Type B pancreatic cell (in vitro differentiated cells): ENCODE measurements around the gene CNN2. TPM values are rescaled to one million over a fixed set of nuclear protein-coding genes. Genes with fewer than 3 reads are reported as not detected.

ENCODE experiments used
- DNase-seq: peaks from one replicate; pipeline ENCODE4 v3.0.0; 2021; ENCODE audit warnings: mixed read lengths; ENCODE audit not compliant: unreplicated experiment; ENCODE audit errors: extremely low spot score
- H3K27ac Mint-ChIP-seq: 2 replicates; pipeline ENCODE4 v1.8.0; 2021; ENCODE audit warnings: mild to moderate bottlenecking, mixed read lengths
- H3K27me3 Mint-ChIP-seq: 2 replicates; pipeline ENCODE4 v1.8.0; 2021; ENCODE audit warnings: mixed read lengths
- H3K36me3 Mint-ChIP-seq: 2 replicates; pipeline ENCODE4 v1.8.0; 2021; ENCODE audit warnings: mixed read lengths
- H3K4me1 Mint-ChIP-seq: one replicate; pipeline ENCODE4 v1.8.0; 2021; ENCODE audit warnings: mixed read lengths; ENCODE audit not compliant: unreplicated experiment
- H3K4me3 Mint-ChIP-seq: 2 replicates; pipeline ENCODE4 v1.8.0; 2021; ENCODE audit warnings: mild to moderate bottlenecking, mixed read lengths
- H3K9me3 Mint-ChIP-seq: 2 replicates; pipeline ENCODE4 v1.8.0; 2021; ENCODE audit warnings: mixed read lengths
- total RNA-seq: library from RNA; stranded (reverse); gene quantifications from 2 replicates; pipeline ENCODE4 v1.2.1, GENCODE V29; 2021; ENCODE audit warnings: low replicate concordance
- TF ChIP-seq, protein P1 (sequence below): fragments of 200-600 bp; sonication (generic); conservative IDR thresholded peaks from 2 replicates; pipeline ENCODE4 v1.5.0; 2021; ENCODE audit warnings: antibody characterized with exemption, mild to moderate bottlenecking

The CNN2 gene
- total RNA-seq, 1 donor from 2014 or later: 276 TPM

DNA sequence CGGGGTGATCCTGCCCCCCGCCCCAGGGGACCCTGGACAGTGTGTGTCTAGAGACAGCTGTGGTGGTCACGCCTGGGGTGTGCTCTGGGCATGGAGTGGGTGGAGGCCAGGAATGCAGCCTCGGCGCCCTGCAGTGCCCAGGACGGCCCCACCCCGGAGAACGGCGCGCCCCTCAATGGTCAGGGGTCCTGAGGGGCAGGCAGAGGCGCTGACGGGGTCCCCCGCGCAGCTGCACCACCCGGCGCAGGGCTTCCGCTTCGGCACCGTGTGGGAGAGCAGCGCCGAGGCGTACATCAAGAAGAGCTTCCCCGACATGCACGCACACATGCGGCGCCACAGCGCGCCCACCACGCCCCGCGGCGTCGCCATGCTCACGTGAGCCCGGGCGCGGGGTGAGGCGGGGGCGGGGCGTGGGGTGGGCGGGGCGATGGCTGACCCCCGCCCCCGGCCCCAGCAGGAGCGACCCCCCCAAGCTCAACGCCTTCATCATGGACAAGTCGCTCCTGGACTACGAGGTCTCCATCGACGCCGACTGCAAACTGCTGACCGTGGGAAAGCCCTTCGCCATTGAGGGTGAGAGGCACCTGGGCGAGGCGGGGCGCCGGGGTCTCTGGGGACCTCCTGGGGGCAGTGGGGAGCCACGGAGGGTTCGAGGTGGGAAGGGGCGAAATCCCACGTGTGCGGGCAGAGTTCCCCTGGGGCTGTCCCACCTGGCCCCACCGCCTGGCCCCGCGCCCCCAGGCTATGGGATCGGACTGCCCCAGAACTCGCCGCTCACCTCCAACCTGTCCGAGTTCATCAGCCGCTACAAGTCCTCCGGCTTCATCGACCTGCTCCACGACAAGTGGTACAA, 18.8 kb upstream of the CNN2 start:
- Mint-ChIP-seq H3K4me3 (no peak overlapping the region), H3K4me1 (no peaks in the 10 kb centered on the region)
- no peak for DNase-seq

DNA sequence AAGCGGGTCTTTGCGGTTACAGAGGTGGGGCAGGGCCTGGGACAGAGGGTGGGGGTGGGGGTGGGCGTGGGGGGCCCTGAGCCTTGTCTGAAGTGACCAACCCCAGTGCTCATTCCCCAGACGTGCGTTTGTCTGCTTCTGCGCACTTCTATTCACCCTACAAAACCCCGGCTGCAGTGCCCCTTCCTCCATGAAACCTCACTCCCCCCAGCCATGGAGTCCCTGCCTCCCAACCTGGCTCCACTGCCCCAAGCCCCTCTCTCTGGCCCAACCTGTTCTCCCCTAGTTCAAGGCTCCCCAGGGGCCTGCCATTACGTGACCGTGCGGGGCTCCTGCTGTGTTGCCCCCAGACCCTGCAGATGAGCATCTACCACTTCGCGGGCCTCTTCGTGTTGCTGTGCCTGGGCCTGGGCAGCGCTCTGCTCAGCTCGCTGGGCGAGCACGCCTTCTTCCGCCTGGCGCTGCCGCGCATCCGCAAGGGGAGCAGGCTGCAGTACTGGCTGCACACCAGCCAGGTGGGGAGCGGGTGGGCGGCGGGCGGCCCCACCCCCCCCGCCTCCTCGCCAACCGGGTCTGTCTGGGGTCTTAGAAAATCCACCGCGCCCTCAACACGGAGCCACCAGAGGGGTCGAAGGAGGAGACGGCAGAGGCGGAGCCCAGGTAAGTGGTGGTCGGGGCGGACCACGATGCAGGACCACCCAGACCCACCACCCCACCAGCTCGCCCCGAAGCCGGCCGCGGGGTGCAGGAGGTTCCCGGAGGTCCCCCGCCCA, 18.0 kb upstream of the CNN2 start:
- peaks cover 3% of the 10 kb centered on the region for H3K27me3 Mint-ChIP-seq
- H3K4me3 Mint-ChIP-seq: no peak overlapping the region
- no peak overlapping the region for H3K27ac Mint-ChIP-seq
- TF ChIP-seq, protein P1, sequence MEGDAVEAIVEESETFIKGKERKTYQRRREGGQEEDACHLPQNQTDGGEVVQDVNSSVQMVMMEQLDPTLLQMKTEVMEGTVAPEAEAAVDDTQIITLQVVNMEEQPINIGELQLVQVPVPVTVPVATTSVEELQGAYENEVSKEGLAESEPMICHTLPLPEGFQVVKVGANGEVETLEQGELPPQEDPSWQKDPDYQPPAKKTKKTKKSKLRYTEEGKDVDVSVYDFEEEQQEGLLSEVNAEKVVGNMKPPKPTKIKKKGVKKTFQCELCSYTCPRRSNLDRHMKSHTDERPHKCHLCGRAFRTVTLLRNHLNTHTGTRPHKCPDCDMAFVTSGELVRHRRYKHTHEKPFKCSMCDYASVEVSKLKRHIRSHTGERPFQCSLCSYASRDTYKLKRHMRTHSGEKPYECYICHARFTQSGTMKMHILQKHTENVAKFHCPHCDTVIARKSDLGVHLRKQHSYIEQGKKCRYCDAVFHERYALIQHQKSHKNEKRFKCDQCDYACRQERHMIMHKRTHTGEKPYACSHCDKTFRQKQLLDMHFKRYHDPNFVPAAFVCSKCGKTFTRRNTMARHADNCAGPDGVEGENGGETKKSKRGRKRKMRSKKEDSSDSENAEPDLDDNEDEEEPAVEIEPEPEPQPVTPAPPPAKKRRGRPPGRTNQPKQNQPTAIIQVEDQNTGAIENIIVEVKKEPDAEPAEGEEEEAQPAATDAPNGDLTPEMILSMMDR: no peak
- H3K36me3 Mint-ChIP-seq: peaks cover 5% of the 10 kb centered on the region
- DNase-seq: no peak
- no peaks in the 10 kb centered on the region for H3K9me3 Mint-ChIP-seq
- H3K4me1 Mint-ChIP-seq: no peaks in the 10 kb centered on the region

More for the DNA sequence above, 18.8 kb upstream of the CNN2 start:
- TF ChIP-seq, protein P1: no peak
- H3K36me3 Mint-ChIP-seq: peaks cover 5% of the 10 kb centered on the region
- H3K9me3 Mint-ChIP-seq: no peaks in the 10 kb centered on the region
- no peak overlapping the region for H3K27ac Mint-ChIP-seq
- H3K27me3 Mint-ChIP-seq: peaks cover 5% of the 10 kb centered on the region

DNA sequence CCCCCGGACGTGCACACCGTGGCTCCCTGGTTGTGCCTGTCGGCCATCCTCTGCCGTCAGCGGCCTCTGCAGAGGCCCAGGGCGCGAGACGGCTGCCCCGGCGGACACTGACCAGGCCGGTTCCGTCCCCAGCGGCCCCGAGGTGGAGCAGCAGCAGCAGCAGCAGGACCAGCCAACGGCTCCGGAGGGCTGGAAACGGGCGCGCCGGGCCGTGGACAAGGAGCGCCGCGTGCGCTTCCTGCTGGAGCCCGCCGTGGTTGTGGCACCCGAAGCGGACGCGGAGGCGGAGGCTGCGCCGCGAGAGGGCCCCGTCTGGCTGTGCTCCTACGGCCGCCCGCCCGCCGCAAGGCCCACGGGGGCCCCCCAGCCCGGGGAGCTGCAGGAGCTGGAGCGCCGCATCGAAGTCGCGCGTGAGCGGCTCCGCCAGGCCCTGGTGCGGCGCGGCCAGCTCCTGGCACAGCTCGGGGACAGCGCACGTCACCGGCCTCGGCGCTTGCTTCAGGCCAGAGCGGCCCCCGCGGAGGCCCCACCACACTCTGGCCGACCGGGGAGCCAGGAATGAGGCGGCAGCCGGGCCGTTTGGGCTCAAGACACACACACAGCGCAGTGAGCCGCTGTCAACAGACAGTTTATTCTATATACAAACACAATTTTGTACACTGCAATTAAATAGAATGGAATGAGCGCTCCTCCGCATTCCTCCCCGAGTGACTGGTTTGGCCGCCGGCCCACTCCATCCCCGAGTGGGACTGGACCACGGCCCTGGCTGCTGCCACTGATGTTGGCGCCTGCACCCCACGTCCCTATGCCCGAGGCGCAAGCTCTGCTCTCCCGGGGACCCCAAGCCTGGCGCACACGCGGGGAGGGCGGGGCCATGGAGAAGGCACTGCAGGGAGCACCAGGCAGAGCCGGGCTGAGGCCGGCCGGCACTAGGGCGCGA, 17.1 kb upstream of the CNN2 start:
- peaks cover 3% of the 10 kb centered on the region for H3K27me3 Mint-ChIP-seq

DNA sequence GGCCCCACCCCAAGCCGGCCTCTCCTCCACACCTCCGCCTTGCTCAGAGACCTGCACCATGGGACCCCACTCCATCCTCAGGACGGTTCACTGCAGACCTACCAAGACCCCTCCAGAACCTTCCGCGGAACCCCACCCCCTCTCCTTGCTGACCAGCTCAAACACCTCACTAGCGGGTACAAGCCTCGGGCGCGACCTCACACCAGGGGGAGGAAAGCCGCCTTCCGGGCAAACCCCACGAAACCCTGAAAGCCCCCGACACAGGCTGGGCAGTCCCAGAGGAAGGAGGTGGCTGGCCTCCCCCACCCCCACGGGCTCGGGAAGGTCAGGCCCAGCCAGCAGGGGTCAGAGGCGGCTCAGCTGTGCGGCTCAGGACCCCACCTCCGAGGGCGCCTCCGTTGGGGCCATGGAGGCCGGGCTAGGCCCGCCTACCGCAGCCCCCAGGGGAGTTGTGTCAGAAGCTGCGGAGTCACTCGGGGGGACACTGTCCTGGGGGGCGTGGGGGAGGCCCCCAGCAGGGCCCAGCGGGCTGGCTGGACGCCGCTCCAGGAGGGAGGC, 16.3 kb upstream of the CNN2 start:
- no peak for DNase-seq
- H3K4me1 Mint-ChIP-seq: no peaks in the 10 kb centered on the region
- H3K36me3 Mint-ChIP-seq: peaks cover 5% of the 10 kb centered on the region
- H3K27ac Mint-ChIP-seq: no peak overlapping the region
- H3K4me3 Mint-ChIP-seq: no peak overlapping the region
- no peaks in the 10 kb centered on the region for H3K9me3 Mint-ChIP-seq
- H3K27me3 Mint-ChIP-seq: peaks cover 2% of the 10 kb centered on the region
- TF ChIP-seq, protein P1: no peak

More for the DNA sequence above, 17.1 kb upstream of the CNN2 start:
- no peaks in the 10 kb centered on the region for H3K4me1 Mint-ChIP-seq
- peaks cover 5% of the 10 kb centered on the region for H3K36me3 Mint-ChIP-seq
- TF ChIP-seq, protein P1: no peak
- no peaks in the 10 kb centered on the region for H3K9me3 Mint-ChIP-seq
- H3K4me3 Mint-ChIP-seq: no peak overlapping the region
- H3K27ac Mint-ChIP-seq: no peak overlapping the region
- DNase-seq: no peak
